H9 (cell line): ENCODE data around the gene PKP1. TPM values are rescaled to one million over a fixed set of nuclear protein-coding genes. Genes with fewer than 3 reads are reported as not detected.

ENCODE experiments used
- DNase-seq: peaks from one replicate; pipeline ENCODE4 v3.0.0-alpha.2; 2017
- H2AFZ ChIP-seq: one replicate; pipeline ENCODE4 v1.6.1; 2013; ENCODE audit warnings: mild to moderate bottlenecking, low read length, control low read depth, moderate library complexity
- H2AK5ac ChIP-seq: 2 replicates; pipeline ENCODE4 v1.6.1; 2013; ENCODE audit warnings: low read length, control low read depth, mixed read lengths; ENCODE audit not compliant: insufficient read length
- H2BK120ac ChIP-seq: one replicate; pipeline ENCODE4 v1.6.1; 2013; ENCODE audit warnings: low read depth, mild to moderate bottlenecking, low read length, control low read depth, inconsistent platforms; ENCODE audit not compliant: poor library complexity, severe bottlenecking
- H2BK12ac ChIP-seq: 2 replicates; pipeline ENCODE4 v1.6.1; 2013; ENCODE audit warnings: low read length, control low read depth, mixed read lengths, low read depth; ENCODE audit not compliant: insufficient read length
- H2BK15ac ChIP-seq: 2 replicates; pipeline ENCODE4 v1.6.1; 2013; ENCODE audit warnings: low read depth, low read length, control low read depth
- H2BK20ac ChIP-seq: one replicate; pipeline ENCODE4 v1.6.1; 2013; ENCODE audit warnings: low read depth, mild to moderate bottlenecking, low read length, control low read depth, inconsistent platforms; ENCODE audit not compliant: poor library complexity, severe bottlenecking
- H2BK5ac ChIP-seq: 2 replicates; pipeline ENCODE4 v1.6.1; 2013; ENCODE audit warnings: low read length, control low read depth, mixed read lengths; ENCODE audit not compliant: insufficient read length
- H3K14ac ChIP-seq: 2 replicates; pipeline ENCODE4 v1.6.1; 2013; ENCODE audit warnings: low read length, control low read depth; ENCODE audit not compliant: insufficient read depth
- H3K18ac ChIP-seq: 2 replicates; pipeline ENCODE4 v1.6.1; 2013; ENCODE audit warnings: low read depth, mild to moderate bottlenecking, mixed read lengths, low read length, control low read depth; ENCODE audit not compliant: insufficient read length
- H3K23ac ChIP-seq: 2 replicates; pipeline ENCODE4 v1.6.1; 2013; ENCODE audit warnings: low read length, control low read depth, mixed read lengths, low read depth; ENCODE audit not compliant: insufficient read length
- H3K23me2 ChIP-seq: 2 replicates; pipeline ENCODE4 v1.6.1; 2013; ENCODE audit warnings: low read depth, mild to moderate bottlenecking, mixed read lengths, low read length, control low read depth; ENCODE audit not compliant: insufficient read length, poor library complexity, severe bottlenecking
- H3K27ac ChIP-seq: 2 replicates; pipeline ENCODE4 v1.5.1; 2013; ENCODE audit warnings: low read length, control low read depth, mixed read lengths, low read depth; ENCODE audit not compliant: insufficient read length
- H3K27me3 ChIP-seq: 2 replicates; pipeline ENCODE4 v1.6.1; 2013; ENCODE audit warnings: low read length, control low read depth, inconsistent platforms; ENCODE audit not compliant: insufficient read depth
- H3K4ac ChIP-seq: 2 replicates; pipeline ENCODE4 v1.6.1; 2013; ENCODE audit warnings: low read depth, mild to moderate bottlenecking, control low read depth, inconsistent platforms, low read length, moderate library complexity
- H3K4me1 ChIP-seq: 2 replicates; pipeline ENCODE4 v1.6.1; 2013; ENCODE audit warnings: low read length, control low read depth, inconsistent platforms; ENCODE audit not compliant: insufficient read depth
- H3K4me2 ChIP-seq: 2 replicates; pipeline ENCODE4 v1.6.1; 2013; ENCODE audit warnings: low read length, control low read depth, mixed read lengths; ENCODE audit not compliant: insufficient read length, insufficient read depth
- H3K56ac ChIP-seq: 2 replicates; pipeline ENCODE4 v1.6.1; 2013; ENCODE audit warnings: low read depth, mild to moderate bottlenecking, mixed read lengths, low read length, control low read depth; ENCODE audit not compliant: insufficient read length
- H3K79me1 ChIP-seq: 2 replicates; pipeline ENCODE4 v1.6.1; 2013; ENCODE audit warnings: low read depth, mild to moderate bottlenecking, moderate library complexity, low read length, control low read depth, inconsistent platforms; ENCODE audit not compliant: insufficient read depth, poor library complexity, severe bottlenecking
- H3K79me2 ChIP-seq: 2 replicates; pipeline ENCODE4 v1.6.1; 2013; ENCODE audit warnings: low read length, control low read depth, inconsistent platforms; ENCODE audit not compliant: insufficient read depth
- H3K9ac ChIP-seq: 2 replicates; pipeline ENCODE4 v1.6.1; 2013; ENCODE audit warnings: low read length, control low read depth, mixed read lengths; ENCODE audit not compliant: insufficient read length; ENCODE audit errors: extremely low read depth
- H3K9me3 ChIP-seq: one replicate; pipeline ENCODE4 v1.6.1; 2013; ENCODE audit warnings: low read depth, low read length, inconsistent platforms; ENCODE audit not compliant: control insufficient read depth
- H3T11ph ChIP-seq: one replicate; pipeline ENCODE4 v1.6.1; 2013; ENCODE audit warnings: mild to moderate bottlenecking, low read length, control low read depth, inconsistent platforms
- H4K20me1 ChIP-seq: one replicate; pipeline ENCODE4 v1.6.1; 2013; ENCODE audit not compliant: control insufficient read depth, insufficient read length, insufficient read depth
- H4K5ac ChIP-seq: 2 replicates; pipeline ENCODE4 v1.6.1; 2013; ENCODE audit warnings: low read depth, mild to moderate bottlenecking, mixed read lengths, low read length, control low read depth; ENCODE audit not compliant: insufficient read length
- H4K8ac ChIP-seq: replicated peaks from 2 replicates; pipeline ENCODE4 v1.6.1; 2013; ENCODE audit warnings: low read length, control low read depth, mixed read lengths, low read depth; ENCODE audit not compliant: insufficient read length
- H4K91ac ChIP-seq: 2 replicates; pipeline ENCODE4 v1.6.1; 2013; ENCODE audit warnings: low read depth, mild to moderate bottlenecking, moderate library complexity, mixed read lengths, low read length, control low read depth; ENCODE audit not compliant: insufficient read length
- H3K27ac Mint-ChIP-seq, 3 experiments: 2 replicates in 2 of 3; 3 replicates in 1 of 3; pipeline ENCODE4 v1.8.0; 2020 to 2021; ENCODE audit warnings: mixed read lengths in 3 of 3, mild to moderate bottlenecking in 1 of 3, moderate library complexity in 1 of 3
- H3K27me3 Mint-ChIP-seq: 2 replicates; pipeline ENCODE4 v1.8.0; 2021; ENCODE audit warnings: low read depth, mild to moderate bottlenecking, moderate library complexity, mixed read lengths
- H3K36me3 Mint-ChIP-seq, 3 experiments: 2 replicates in 2 of 3; 3 replicates in 1 of 3; pipeline ENCODE4 v1.8.0; 2020 to 2021; ENCODE audit warnings: low read depth in 3 of 3, mixed read lengths in 3 of 3; ENCODE audit not compliant: insufficient read depth in 1 of 3
- H3K4me1 Mint-ChIP-seq, 2 experiments: 2 replicates each; pipeline ENCODE4 v1.8.0; 2020; ENCODE audit warnings: mixed read lengths in 2 of 2
- H3K4me3 Mint-ChIP-seq, 2 experiments: 2 replicates in 1 of 2; 3 replicates in 1 of 2; pipeline ENCODE4 v1.8.0; 2020 to 2021; ENCODE audit warnings: mild to moderate bottlenecking in 2 of 2, mixed read lengths in 2 of 2, moderate library complexity in 1 of 2
- H3K9me3 Mint-ChIP-seq, 2 experiments: 2 replicates in 1 of 2; 3 replicates in 1 of 2; pipeline ENCODE4 v1.8.0; 2020; ENCODE audit warnings: mild to moderate bottlenecking in 2 of 2, mixed read lengths in 2 of 2, moderate library complexity in 1 of 2
- CTCF ChIP-seq: fragments of 200-600 bp; sonication (generic); conservative IDR thresholded peaks from 3 replicates; pipeline ENCODE4 v1.8.0; 2021; ENCODE audit warnings: antibody characterized with exemption, mild to moderate bottlenecking
- WGBS: extraction: QIAGEN DNeasy Blood & Tissue Kit; methylation state at CpG from one replicate; pipeline ENCODE4 v1.1.7; 2013; ENCODE audit warnings: missing lambda C conversion rate, low lambda C conversion rate, mixed read lengths; ENCODE audit not compliant: insufficient read length; ENCODE audit errors: extremely low coverage; 5-methylcytosine and 5-hydroxymethylcytosine counted together
- total RNA-seq: library from RNA; stranded (reverse); gene quantifications from 2 replicates; pipeline ENCODE4 v1.2.1, GENCODE V29; 2021

PKP1 gene
- total RNA-seq, 1 experiment from 2014 or later, result 0.09 TPM

- Histone ChIP-seq H2BK12ac (no peak overlapping the region), H3K18ac (no peak overlapping the region), H3K4me1 (no peaks in the 10 kb centered on the region), H3K27ac (no peak overlapping the region), H3K27me3 (no peaks in the 10 kb centered on the region; the same call in 1 of the 2 replicates), H2BK5ac (no peak overlapping the region), H2BK20ac (no peak overlapping the region), H3K4ac (no peak overlapping the region), H3K79me1 (no peaks in the 10 kb centered on the region), H3K56ac (no peak overlapping the region), H3K23me2 (no peaks in the 10 kb centered on the region), H3K23ac (no peak overlapping the region), H4K20me1 (no peaks in the 10 kb centered on the region), H2BK15ac (no peak overlapping the region), H2BK120ac (no peak overlapping the region), H4K8ac (no peak overlapping the region), H3K9me3 (no peaks in the 10 kb centered on the region), H3K14ac (no peak overlapping the region), H2AK5ac (no peak overlapping the region), H3K9ac (no peak overlapping the region), H3T11ph (no peak overlapping the region), H3K4me2 (no peak overlapping the region), H3K79me2 (no peaks in the 10 kb centered on the region), H4K91ac (no peak overlapping the region), H4K5ac (no peak overlapping the region), H2AFZ (no peak overlapping the region)
- Mint-ChIP-seq H3K4me1 (peaks cover 16 to 25% of the 10 kb centered on the region in 2 experiments), H3K27ac (no peak overlapping the region), H3K9me3 (no peaks in the 10 kb centered on the region), H3K36me3 (no peaks in the 10 kb centered on the region), H3K4me3 (no peak overlapping the region), H3K27me3 (peaks cover 44% of the 10 kb centered on the region)
- DNase-seq, result no peak
- TF ChIP-seq CTCF, result no peak
- WGBS, result no CpG with 5 or more reads among the region's 5 CpGs
Observed at GRCh38 chr1:201280884-201281283, 2.4 kb upstream of the PKP1 start.
